NCI-H1417 (cell line): ENCODE data around the gene GABBR2.
A peak's percentile ranks its signal among the peaks of the same experiment; 100 is the strongest.
"Not testable (repeated sequence)": the region's sequence is repeated elsewhere in the genome, so short reads cannot be mapped to it uniquely, and the experiment has no call there.

ENCODE experiments used
- DNase-seq, 3 experiments: peaks; one replicate each; lab custom pipeline; 2025; lab: John Stamatoyannopoulos, UW

GABBR2 gene

DNA sequence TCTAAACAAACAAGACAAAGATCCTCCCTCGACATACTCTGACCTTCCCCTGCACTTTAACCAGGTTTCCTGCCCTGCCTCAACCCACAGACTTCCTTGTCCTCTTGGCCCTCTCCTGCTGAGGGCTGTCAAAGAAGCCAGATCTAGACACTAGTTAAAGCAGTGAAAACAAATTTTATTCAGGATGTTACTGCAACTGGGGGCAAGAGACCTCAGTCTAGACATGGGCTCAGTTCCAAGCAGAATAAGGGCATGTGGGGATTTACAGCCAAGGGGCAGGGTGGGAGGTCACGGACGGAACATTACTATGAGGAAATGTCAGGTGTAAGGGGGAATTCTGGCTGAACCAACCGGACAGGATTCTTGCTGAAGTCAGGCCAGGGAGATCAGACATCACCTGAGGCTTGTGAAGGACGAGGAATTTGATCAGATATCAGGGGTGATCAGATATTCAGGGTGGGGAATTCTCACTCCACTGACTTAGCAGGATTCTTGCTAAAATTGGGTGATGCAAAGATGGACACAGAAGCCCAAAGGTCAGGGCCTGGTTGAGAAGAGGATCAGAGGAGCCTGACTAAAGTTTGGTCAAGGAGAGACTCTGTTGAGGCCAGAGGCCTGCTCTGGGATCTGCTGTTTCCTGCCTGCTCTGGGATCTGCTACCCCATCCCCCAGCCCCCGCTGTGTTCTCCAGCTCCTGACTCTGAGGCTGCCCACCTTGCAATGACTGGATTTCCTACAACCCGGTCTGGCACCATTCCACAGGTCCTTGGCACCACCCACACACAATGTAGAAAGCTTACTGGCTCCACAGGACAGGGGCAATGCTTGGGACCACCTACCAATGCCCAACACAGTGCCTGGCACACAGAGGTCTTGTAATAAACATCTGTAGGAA lies 21.5 kb downstream of the GABBR2 start:
- no peak for DNase-seq

DNA sequence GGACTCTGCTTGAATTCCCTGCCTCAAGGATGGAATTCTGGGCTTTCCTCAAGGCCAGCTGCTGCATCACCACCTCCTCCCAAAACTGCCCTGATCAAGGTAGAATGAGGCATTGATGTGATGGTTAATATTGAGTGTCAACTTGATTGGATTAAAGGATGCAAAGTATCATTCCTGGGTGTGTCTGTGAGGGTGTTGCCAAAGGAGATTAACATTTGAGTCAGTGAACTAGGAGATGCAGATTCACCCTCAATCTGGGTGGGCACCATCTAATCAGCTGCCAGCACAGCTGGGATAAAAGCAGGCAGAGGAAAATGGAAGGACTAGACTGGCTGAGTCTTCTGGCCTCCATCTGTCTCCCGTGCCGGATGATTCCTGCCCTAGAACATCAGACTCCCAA lies 23.9 kb downstream of the GABBR2 start:
- DNase-seq, result not testable (repeated sequence)

DNA sequence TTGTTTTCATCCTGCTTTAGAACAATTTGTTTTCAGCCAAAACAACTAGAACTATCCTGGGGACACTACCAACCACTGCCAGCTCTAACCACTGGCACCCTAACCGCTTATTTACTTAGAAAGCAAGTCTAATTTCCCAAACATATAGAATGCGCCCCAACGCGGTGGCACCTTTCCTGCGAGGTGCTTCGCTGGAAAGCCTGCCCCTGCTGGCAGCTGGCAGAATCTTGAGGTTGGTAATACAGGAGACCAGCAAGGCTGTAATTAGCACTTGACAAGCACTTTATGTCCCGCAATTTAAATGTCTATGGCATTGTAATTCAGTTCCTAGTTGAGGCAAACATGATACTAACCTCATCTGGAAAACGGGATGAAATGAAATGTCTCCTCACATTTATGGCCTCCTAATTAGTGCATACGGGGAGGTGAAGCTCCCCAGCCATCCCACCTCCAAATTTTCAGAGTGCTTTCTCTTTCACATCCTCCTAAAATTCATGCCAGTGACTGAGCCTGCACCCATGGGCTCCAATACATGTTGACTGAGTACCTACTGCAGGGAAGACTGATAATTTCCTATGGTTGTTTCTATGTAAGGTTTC lies 30.4 kb downstream of the GABBR2 start:
- peak in 1 of 3 experiments; percentile 23 for DNase-seq

DNA sequence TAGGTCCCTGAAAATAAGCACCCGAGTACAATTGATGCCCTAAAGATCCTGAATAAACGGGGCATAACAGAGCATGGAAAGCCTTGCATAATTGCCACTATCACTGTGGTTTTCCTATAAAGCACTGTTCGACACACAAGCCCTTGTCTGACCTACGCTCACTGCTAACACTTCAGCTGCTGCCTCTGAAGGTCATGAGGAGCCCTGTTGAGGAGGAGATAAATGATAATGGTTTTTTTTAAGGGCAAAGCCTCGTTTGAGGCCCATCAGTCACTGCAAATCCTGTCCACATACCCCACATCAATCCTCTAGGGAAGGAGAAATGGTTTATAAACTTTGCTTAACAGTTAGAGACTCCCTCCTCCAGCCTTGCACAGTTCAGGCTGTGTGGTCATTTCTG lies 35.1 kb downstream of the GABBR2 start:
- no peak for DNase-seq

DNA sequence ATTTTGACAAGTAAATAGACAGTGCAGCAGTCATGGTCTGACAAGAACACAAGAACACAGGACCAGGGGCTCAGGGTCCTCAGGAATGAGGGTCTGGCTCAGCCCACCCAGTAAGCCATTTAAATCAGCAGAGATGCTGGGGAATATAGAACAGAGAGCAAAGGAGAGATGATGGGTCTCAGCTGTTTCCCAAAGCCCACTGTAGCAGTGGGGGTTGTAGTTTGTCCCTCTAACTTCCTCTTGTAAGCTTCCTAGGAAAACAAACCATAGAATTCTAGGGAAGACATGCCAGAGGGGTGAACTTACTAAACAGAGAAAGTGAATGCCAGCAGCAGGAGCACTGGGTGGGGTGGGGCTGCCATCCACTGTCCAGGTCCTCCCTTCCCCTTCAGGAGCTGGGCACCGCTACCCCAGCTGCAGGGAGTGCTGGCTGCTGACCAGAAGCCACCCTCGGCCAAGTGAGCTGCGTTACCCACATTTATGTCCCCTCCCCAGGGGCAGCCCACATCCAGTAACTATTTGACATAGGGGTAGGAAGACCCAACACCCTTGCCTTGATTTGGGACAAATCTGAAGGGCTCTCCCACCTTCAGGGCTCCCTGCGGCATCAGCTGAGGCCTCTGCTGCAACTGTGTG lies 41.6 kb downstream of the GABBR2 start:
- no peak for DNase-seq

DNA sequence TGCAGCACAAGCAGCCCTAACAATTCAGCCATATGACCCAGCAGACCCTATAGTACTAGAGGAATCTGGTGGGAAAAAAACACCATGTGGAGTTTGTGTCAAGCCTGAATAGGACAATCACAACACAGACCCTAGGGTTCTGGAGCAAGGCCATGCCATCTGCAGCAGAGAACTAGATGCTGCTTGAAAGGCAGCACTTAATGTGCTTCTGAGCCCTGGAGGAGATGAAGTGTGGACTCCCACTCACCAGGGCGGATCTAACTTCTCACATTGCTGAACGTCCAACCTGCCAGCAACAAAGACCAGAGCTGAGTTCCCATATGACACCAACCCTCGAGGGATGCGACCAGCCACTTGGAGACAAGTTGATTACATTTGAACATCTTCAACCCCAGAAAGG lies 43.2 kb downstream of the GABBR2 start:
- no peak for DNase-seq

DNA sequence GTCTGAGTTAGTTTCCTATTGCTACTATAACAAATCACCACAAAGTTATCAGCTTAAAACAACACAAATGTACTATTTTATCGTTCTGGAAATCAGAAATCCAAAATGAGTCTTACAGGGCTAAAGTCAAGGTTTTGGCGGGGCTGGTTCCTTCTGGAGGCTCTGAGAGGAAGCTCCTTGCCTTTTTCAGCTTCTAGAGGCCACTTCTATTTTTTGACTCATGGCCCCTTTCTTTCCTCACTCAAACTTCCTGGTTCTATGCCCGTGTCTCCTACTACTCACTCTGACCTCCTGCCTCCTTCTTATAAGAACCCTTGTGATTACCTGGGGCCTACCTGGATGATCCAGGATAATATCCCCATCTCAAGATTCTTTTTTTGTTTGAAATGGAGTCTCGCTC lies 48.2 kb downstream of the GABBR2 start:
- DNase-seq, result no peak

DNA sequence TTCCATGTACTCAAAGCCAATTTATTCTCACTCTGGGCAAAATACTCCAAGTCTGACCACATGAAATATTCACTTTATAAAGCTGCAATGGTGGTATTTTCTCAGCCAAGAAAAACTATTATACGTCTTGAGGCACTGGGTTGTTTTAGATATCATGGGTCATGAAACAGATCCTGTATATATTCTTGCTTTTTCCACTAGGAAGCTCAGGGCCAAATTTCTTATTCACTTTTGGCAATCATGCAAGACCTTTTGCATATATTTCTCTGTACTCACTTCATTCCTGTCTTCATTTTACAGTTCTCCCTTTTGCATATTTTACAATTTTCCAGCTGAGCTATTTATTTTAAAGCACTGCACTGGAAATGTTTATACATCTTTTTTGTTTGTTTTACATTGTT lies 49.8 kb downstream of the GABBR2 start:
- no peak for DNase-seq

DNA sequence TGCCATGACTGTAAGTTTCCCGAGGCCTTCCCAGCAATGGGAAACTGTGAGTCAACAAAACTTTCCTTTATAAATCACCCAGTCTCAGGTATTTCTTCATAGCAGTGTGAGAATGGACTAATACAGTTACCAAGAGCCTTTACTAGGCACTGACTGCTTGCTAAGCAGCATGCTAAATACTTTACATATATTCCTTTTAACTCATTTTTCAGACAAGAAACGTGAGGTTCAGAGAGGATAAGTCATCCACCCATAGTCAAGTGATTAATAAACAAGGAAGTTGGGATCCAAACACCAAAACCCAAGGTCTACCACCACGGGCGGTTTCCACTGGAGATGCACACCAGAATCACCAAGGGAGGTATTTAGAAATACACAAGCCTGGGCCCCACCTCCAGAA lies 50.8 kb downstream of the GABBR2 start:
- DNase-seq, result no peak

DNA sequence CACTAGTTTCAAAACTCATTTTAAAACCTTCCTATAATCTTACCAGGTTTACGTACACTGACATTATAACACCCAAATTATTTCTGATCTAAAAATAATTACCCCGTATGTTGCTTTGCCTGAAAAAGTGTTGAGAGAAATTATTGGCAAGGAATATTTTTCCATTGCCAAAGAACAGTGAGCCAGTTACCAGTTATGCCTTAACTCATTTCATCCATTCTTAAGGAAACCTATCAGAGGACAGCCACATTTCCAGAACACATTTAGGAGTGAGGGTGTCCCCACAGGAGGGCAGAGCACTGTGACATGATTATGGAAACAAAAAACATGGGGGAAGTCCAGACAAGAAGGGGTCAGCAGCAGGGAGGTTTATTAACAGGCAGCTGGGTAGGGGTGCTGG lies 52.2 kb downstream of the GABBR2 start:
- no peak for DNase-seq

DNA sequence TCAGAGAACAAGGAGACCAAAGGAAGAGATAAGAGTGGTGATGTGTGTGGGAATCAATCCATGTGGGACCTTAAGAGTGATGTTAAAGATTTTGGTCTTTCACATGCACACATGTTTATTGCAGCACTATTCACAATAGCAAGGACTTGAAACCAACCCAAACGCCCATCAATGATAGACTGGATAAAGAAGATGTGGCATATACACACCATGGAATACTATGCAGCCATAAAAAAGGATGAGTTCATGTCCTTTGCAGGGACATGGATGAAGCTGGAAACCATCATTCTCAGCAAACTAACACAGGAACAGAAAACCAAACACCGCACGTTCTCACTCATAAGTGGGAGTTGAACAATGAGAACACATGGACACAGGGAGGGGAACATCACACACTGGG lies 53.3 kb downstream of the GABBR2 start:
- DNase-seq, result not testable (repeated sequence)

DNA sequence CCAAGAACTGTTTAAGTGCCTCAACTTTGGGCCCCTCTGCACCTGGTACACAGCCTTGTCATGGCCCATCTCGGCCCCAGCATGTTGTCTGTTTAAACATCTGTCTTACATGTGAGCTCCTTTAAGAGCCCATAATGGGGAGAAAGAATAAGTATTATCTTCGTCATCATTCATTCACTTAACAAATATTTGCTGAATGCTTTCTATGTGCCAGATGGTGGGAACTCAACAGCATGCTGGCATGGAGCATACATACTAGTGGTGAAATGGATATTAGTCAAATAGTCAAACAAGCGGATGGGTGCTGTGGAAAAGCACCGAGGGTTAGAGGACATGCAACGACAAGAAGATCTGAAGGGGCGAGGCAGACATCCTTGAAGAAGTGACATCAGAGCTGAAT lies 54.5 kb downstream of the GABBR2 start:
- peak in 1 of 3 experiments; percentile 34 for DNase-seq

DNA sequence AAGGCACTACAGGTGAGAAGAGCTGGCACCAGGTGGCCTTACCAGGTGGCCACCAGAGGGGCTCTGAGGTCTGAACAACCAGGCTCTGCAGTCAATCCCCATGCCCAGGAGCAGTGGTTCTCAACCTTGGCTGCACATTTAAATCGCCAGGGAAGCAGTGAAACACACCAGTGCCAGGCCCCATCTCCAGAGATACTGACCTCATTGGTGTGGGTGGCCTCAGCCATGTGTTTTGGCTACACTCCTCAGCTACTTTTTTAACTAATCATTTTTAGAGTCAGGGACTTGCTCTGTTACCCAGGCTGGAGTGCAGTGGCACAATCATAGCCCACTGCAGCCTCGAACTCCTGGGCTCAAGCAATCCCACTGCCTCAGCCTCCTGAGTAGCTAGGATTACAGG lies 56.0 kb downstream of the GABBR2 start:
- no peak for DNase-seq

DNA sequence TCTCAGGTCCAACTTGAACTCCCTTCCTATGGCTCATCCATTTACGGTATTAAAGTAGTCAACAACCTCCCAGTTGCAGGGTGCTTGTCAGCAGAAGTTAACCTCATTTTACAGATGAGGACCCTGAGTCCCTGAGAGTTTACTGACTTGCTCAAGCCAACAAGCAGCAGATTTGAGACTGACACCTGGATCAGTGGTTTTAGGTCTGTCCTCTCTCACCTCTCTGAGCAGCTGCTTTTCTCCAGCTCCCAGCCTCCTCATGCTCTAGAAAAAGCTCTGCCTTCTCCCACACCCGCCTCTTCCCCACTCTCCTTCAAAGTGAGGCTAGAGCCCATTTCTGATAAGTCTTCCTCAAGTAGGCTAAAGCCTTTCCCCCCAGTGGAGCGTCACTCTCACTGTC lies 56.4 kb downstream of the GABBR2 start:
- DNase-seq, result no peak

DNA sequence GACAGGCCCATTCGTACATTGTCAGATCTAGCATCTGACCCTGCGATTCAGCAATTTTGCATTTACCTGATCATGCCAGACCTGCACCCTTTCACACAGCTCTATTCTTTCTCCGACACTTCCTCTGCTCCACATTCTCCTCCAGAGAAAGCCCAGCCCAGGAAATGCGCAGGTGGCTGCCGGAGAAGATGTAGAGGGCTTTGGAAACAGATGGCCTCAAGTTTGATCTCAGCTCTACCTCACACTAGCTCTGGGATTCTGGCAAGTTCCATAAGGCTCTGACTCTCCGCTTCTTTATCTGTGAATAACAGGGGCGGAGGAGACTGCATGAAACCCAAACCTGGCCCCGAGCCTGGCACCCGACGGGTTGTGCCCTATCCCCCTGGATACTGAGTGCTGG lies 61.5 kb downstream of the GABBR2 start:
- no peak for DNase-seq

DNA sequence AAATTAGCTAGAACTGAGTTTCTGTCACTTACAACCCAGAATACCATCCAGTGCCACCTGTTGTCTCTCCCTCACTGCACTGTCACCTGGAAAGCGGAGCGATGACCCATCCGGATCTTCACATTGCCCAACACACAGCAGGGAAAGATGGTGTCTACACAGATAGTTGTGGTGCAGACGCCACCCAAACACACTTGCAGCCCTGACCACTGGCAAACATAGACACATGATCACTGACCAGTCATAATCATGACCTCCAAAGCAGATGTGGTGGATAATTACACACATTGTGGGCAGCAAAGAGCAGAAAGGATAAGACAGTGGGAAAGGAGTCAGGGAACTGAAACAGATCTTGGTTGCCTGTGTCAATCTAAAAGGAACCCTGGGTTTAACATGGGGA lies 64.7 kb downstream of the GABBR2 start:
- no peak for DNase-seq

DNA sequence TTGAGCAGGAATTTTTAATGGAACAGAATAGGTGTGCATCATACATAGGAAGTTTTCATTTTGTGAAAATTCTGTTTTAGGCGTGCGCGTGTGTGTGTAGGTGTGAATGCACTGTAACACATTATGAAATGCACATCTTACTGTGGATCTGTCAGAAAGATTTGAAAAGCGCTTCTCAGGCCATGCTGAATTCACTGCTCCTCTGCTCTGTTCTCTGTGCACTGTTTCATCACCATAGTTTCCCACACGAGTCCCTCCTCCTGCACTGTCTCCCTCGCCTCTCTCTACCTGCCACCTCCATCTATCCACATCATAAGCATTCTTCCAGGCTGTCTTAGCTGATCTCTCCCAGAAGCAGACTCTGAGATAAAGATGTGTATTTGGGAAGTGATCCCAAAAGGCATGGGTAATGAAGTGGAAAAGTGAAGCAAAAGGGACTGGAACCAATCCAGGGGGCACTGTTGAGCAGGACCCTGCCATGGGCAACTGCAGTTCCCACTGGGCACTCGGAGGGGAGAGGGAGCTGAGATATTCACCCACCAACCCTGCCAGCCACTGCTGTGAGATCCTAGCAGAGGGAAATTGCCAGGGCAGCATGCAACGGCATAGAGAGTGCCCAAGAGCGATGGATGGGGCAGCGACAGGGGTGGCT lies 65.9 kb downstream of the GABBR2 start:
- DNase-seq, result no peak

DNA sequence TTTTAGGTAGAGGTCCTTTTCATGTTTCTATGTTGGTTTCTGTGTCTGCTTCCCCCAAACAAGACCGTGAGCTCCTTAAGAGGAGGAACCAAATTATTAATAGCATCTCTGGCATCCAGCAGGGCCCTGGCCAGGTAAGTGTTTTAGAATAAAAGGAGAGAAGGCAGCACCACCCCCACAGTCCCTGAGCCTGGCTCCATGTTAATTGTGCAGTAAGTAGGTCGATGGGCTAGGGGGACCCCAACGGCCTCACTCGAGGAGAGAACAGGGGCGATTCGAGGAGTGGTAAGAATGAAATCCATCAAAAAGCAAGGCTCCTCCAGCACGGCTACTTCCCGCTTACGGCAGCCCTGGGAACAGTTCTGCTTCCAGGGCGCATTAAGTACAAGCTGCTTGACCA lies 67.0 kb downstream of the GABBR2 start:
- DNase-seq, result no peak

DNA sequence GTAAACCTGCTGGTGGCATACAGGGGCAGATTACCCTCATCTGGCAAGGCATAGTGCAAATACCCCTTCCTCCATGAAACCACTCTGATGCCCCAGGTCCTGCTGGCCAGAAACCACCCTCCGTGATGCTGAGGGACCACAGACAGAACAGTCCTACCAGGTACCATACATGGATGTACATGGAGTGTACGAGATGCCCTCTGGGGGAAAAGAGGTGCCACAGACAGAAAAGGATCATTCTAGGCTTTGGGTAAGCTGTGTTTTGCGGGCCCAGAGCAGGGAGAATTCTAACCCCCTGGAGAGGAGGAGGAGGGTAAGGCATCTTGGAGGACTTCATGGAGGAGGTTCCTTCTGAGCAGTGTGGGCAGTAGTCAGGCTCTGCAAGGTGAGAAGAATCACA lies 68.3 kb downstream of the GABBR2 start:
- DNase-seq, result no peak

DNA sequence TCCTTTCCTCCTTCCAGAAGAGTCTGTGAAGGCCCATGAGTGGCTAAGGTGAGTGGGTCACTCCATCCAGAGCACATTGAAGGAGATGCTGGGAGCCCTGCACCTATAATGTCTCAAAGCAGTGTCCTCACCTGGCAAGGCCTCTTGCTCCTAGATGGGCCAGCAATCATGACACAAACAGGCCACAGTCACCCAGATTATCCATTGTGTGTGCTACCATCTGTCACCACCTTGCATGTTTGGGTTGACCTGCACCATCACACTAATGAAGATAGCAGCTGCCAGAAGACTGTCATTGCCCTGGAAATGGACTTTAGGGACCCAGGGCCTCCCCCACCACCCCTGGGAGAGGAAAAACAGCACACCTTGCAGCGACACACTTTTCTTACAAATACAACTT lies 69.6 kb downstream of the GABBR2 start:
- DNase-seq, result no peak

DNA sequence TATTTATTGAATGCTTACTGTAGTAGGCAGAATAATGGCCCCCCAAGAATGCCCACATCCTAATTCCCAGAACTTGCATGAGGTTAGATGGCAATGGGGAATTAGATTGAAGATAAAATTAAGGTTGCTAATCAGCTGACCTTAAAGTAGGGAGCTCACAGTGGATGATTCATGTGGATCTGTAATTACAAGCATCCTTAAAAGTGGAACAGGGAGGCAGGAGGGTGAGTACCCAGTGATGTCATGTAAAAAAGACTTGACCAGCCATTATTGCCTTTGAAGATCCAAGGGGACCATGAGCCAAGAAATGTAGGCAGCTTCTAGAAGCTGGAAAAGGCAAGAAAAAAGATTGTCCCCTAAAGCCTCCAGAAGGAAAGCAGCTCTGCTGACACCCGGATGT lies 71.4 kb downstream of the GABBR2 start:
- DNase-seq, result no peak

DNA sequence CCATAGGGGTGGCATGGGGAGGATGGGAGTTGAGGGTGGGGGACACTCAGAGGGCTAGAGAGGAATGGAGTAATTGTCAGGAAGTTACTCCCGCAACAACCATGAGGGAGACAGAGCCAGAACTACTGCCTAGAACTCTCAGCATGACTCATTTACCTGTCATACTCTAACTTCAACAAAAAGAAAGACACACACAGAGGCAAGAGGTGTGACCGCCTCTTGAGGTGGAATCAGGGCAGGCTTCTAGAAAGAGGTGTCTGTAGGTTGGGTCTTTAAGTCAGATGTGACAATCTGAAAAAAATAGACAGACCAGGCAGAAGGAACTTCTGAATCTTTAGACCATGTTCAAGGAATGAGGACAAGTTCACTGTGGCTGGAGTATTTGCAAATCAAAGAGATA lies 73.4 kb downstream of the GABBR2 start:
- DNase-seq, result no peak
